Panc1 (cell line): ENCODE data around the gene CACNA1D. TPM values are rescaled to one million over a fixed set of nuclear protein-coding genes. Genes with fewer than 3 reads are reported as not detected.

ENCODE experiments used
- ATAC-seq: fragments of 200-7000 bp; cut with Tn5 transposase; 2 replicates; pipeline ENCODE4 v1.9.1; 2020; ENCODE audit warnings: mild to moderate bottlenecking, moderate library complexity
- BruUV-seq: library from RNA; stranded (reverse); fragments of 400-500 nt; replicated peaks from 2 replicates; lab custom pipeline; 2021; lab: Mats Ljungman, UMichigan
- CTCF ChIA-PET: fragments of 300-600 bp; sonication (Branson Sonifier 250); formaldehyde crosslinking; loops from one replicate; lab custom pipeline; 2022; ENCODE audit warnings: antibody characterized with exemption; lab: Charles Lee
- POLR2A ChIA-PET: fragments of 300-600 bp; sonication (Branson Sonifier 250); formaldehyde crosslinking; loops from one replicate; lab custom pipeline; 2022; ENCODE audit warnings: antibody characterized with exemption; lab: Charles Lee
- DNase-seq: peaks from one replicate; pipeline ENCODE4 v3.0.0-alpha.2; 2010; ENCODE audit warnings: low read depth, low spot score
- H3K27ac ChIP-seq: 2 replicates; pipeline ENCODE4 v1.5.1; 2011; ENCODE audit warnings: mild to moderate bottlenecking, low read length, inconsistent platforms
- H3K27me3 ChIP-seq: fragments of 200-500 bp; sonication (Bioruptor generic); 2 replicates; pipeline ENCODE4 v1.6.0; 2014; ENCODE audit warnings: low read length, inconsistent platforms; ENCODE audit not compliant: control insufficient read depth, insufficient read depth
- H3K36me3 ChIP-seq: fragments of 200-500 bp; sonication (Bioruptor generic); 2 replicates; pipeline ENCODE4 v1.5.1; 2014; ENCODE audit warnings: inconsistent platforms, mild to moderate bottlenecking, low read length, moderate library complexity; ENCODE audit not compliant: control insufficient read depth, insufficient read depth
- H3K4me1 ChIP-seq: 2 replicates; pipeline ENCODE4 v1.5.1; 2011; ENCODE audit warnings: inconsistent platforms, mild to moderate bottlenecking, low read length, moderate library complexity; ENCODE audit not compliant: control insufficient read depth, insufficient read depth
- H3K4me3 ChIP-seq, 2 experiments: 2 replicates each; pipeline ENCODE4 v1.5.1; 2011 to 2012; ENCODE audit warnings: low read depth in 2 of 2, low read length in 2 of 2, mild to moderate bottlenecking in 2 of 2, inconsistent platforms in 1 of 2, moderate library complexity in 1 of 2
- H3K9me3 ChIP-seq: fragments of 200-500 bp; sonication (Bioruptor generic); 2 replicates; pipeline ENCODE4 v1.5.1; 2014; ENCODE audit warnings: low read depth, mild to moderate bottlenecking, inconsistent platforms, low read length, moderate library complexity; ENCODE audit not compliant: control insufficient read depth, insufficient read depth
- CTCF ChIP-seq: fragments of 450-650 bp; IDR thresholded peaks from 2 replicates; pipeline ENCODE4 v1.5.1; 2017; ENCODE audit warnings: mild to moderate bottlenecking
- POLR2AphosphoS5 ChIP-seq: IDR thresholded peaks from 2 replicates; pipeline ENCODE4 v1.6.1; 2012; ENCODE audit warnings: mild to moderate bottlenecking, low read depth, low read length, moderate library complexity
- SIN3A ChIP-seq: IDR thresholded peaks from 2 replicates; pipeline ENCODE4 v1.6.1; 2012; ENCODE audit warnings: low read depth, mild to moderate bottlenecking, low read length, moderate library complexity, borderline replicate concordance; ENCODE audit not compliant: insufficient read depth
- TCF7L2 ChIP-seq: IDR thresholded peaks from 2 replicates; pipeline ENCODE4 v1.6.1; 2011; ENCODE audit warnings: mild to moderate bottlenecking, low read depth, low read length, inconsistent platforms
- in situ Hi-C: cut with HindIII; loops from 2 replicates; pipeline ENCODE4 v1.10.0; 2016; ENCODE audit warnings: low sequenced_read_pairs, low pct_unique_long_range_greater_than_20kb
- intact Hi-C: fragments of 100-400 bp; cut with micrococcal nuclease; formaldehyde crosslinking; loops from one replicate; pipeline ENCODE4 v1.10.0; 2022; ENCODE audit not compliant: unreplicated experiment
- total RNA-seq: library from RNA; stranded (reverse); gene quantifications from one replicate; pipeline ENCODE4 v1.2.1, GENCODE V29; 2021; ENCODE audit not compliant: unreplicated experiment
- TF ChIP-seq, protein P1 (sequence below), 2 experiments: IDR thresholded peaks; 2 replicates each; pipeline ENCODE4 v1.6.1; 2011 to 2012; ENCODE audit warnings: low read depth in 2 of 2, control low read depth in 1 of 2, low read length in 1 of 2, mild to moderate bottlenecking in 1 of 2, moderate library complexity in 1 of 2; ENCODE audit not compliant: insufficient read depth in 1 of 2

The CACNA1D gene
- total RNA-seq, 1 experiment from 2014 or later: 23.0 TPM

GRCh38 chr3:53612508-53612907 is 118.1 kb downstream of the CACNA1D start:
- Histone ChIP-seq H3K36me3 (no peaks in the 10 kb centered on the region), H3K9me3 (no peaks in the 10 kb centered on the region), H3K27me3 (no peaks in the 10 kb centered on the region), H3K4me3 (no peak overlapping the region), H3K27ac (no peak overlapping the region; the same call in 1 of the 2 replicates), H3K4me1 (no peaks in the 10 kb centered on the region)
- in situ Hi-C loops (no loop called here), intact Hi-C loops (no loop called here)
- DNase-seq: no peak
- BruUV-seq: no TSS peak
- TF ChIP-seq CTCF (no peak), TCF7L2 (no peak), POLR2AphosphoS5 (no peak), SIN3A (no peak)
- TF ChIP-seq, protein P1, sequence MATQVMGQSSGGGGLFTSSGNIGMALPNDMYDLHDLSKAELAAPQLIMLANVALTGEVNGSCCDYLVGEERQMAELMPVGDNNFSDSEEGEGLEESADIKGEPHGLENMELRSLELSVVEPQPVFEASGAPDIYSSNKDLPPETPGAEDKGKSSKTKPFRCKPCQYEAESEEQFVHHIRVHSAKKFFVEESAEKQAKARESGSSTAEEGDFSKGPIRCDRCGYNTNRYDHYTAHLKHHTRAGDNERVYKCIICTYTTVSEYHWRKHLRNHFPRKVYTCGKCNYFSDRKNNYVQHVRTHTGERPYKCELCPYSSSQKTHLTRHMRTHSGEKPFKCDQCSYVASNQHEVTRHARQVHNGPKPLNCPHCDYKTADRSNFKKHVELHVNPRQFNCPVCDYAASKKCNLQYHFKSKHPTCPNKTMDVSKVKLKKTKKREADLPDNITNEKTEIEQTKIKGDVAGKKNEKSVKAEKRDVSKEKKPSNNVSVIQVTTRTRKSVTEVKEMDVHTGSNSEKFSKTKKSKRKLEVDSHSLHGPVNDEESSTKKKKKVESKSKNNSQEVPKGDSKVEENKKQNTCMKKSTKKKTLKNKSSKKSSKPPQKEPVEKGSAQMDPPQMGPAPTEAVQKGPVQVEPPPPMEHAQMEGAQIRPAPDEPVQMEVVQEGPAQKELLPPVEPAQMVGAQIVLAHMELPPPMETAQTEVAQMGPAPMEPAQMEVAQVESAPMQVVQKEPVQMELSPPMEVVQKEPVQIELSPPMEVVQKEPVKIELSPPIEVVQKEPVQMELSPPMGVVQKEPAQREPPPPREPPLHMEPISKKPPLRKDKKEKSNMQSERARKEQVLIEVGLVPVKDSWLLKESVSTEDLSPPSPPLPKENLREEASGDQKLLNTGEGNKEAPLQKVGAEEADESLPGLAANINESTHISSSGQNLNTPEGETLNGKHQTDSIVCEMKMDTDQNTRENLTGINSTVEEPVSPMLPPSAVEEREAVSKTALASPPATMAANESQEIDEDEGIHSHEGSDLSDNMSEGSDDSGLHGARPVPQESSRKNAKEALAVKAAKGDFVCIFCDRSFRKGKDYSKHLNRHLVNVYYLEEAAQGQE (IDR thresholded peaks at IDR 0.05; ENCODE audit: insufficient read depth in 1 of 2, low read depth in 2 of 2, low read length in 1 of 2): no peak
- ChIA-PET CTCF (no interaction called here), POLR2A (interaction anchor here (0.6 kb wide), 1 partner anchor 10 kb away, joined by 5 read pairs; no protein-coding TSS in a partner anchor)
- ATAC-seq: no peak

DNA sequence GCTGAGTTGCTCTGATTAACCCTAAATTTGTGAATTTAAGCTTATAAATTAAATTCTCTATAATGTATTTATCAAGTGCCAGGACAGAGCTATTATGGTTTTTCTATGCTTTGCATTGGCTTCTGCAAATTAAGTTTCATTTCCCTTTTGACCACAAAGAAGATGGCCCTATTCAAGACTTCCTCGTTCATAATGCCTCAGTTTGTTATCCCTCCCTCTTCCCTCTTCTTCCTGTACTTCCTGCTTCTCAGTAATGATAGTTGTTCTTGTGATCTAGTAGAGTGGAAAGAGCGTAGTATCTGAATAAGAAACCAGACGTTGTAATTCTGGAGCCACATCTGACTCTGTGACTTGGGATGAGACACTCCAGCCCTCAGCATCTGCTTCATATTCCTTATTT is 118.7 kb downstream of the CACNA1D start:
- no peaks in the 10 kb centered on the region for H3K27me3 ChIP-seq
- no peaks in the 10 kb centered on the region for H3K9me3 ChIP-seq
- intact Hi-C loops: no loop called here
- no TSS peak for BruUV-seq
- H3K4me1 ChIP-seq: no peaks in the 10 kb centered on the region
- DNase-seq (no peak), ATAC-seq (no peak)
- in situ Hi-C loops: no loop called here
- TF ChIP-seq POLR2AphosphoS5: no peak
- no peak for TF ChIP-seq TCF7L2
- no peak for TF ChIP-seq CTCF
- TF ChIP-seq SIN3A: no peak
- TF ChIP-seq, protein P1 (IDR thresholded peaks at IDR 0.05; ENCODE audit: insufficient read depth in 1 of 2, low read depth in 2 of 2, low read length in 1 of 2): no peak
- H3K27ac ChIP-seq: no peak overlapping the region; the same call in 1 of the 2 replicates
- ChIA-PET CTCF (no interaction called here), POLR2A (no interaction called here)
- H3K36me3 ChIP-seq: no peaks in the 10 kb centered on the region
- H3K4me3 ChIP-seq: no peak overlapping the region
